K562 (cell line): ENCODE results near the gene MSL2.

Experiments used
- DPF2 ChIP-seq: fragments of 450-650 bp; IDR thresholded peaks from 2 replicates; pipeline ENCODE4 v1.6.1; 2016
- ESRRB ChIP-seq: fragments of 250-450 bp; sonication (Bioruptor Pico); IDR thresholded peaks from 2 replicates; pipeline ENCODE4 v1.5.0; 2020; ENCODE audit warnings: mild to moderate bottlenecking, moderate library complexity, borderline replicate concordance
- GTF2A2 ChIP-seq: IDR thresholded peaks from 2 replicates; pipeline ENCODE4 v1.6.1; 2016; ENCODE audit warnings: mild to moderate bottlenecking, missing genetic modification characterization, missing compliant biosample characterization
- HDAC6 ChIP-seq: IDR thresholded peaks from 2 replicates; pipeline ENCODE4 v1.6.1; 2012; ENCODE audit warnings: low read depth, mild to moderate bottlenecking, control low read depth, inconsistent platforms, low read length, moderate library complexity
- IRF2 ChIP-seq: sonication (generic); formaldehyde crosslinking; IDR thresholded peaks from 2 replicates; pipeline ENCODE4 v1.8.1; 2022; ENCODE audit warnings: mild to moderate bottlenecking, missing genetic modification reagents
- PHB2 ChIP-seq: fragments of 450-650 bp; IDR thresholded peaks from 2 replicates; pipeline ENCODE4 v1.6.1; 2017; ENCODE audit warnings: low read depth
- POLR2AphosphoS5 ChIP-seq: IDR thresholded peaks from 2 replicates; pipeline ENCODE4 v1.6.1; 2011; ENCODE audit warnings: mild to moderate bottlenecking, low read depth, low read length, moderate library complexity; ENCODE audit not compliant: control insufficient read depth, insufficient read depth
- POLR2G ChIP-seq: fragments of 200-400 bp; formaldehyde crosslinking; IDR thresholded peaks from 2 replicates; pipeline ENCODE4 v1.6.1; 2017; ENCODE audit warnings: low read depth, mild to moderate bottlenecking, antibody characterized with exemption, low read length, moderate library complexity
- SMC3 ChIP-seq: conservative IDR thresholded peaks from 2 replicates; pipeline ENCODE4 v1.6.1; 2011; ENCODE audit warnings: low read depth, low read length, improper control_type of control experiment; ENCODE audit not compliant: insufficient read depth
- TCF7L2 ChIP-seq: fragments of 150-350 bp; IDR thresholded peaks from 2 replicates; pipeline ENCODE4 v1.6.1; 2016; ENCODE audit warnings: low read depth, mild to moderate bottlenecking, low read length, moderate library complexity
- TRIM24 ChIP-seq, 2 experiments: fragments of 450-650 bp; IDR thresholded peaks; 2 replicates each; pipeline ENCODE4 v1.6.1; 2016
- ZNF507 ChIP-seq: conservative IDR thresholded peaks from 2 replicates; pipeline ENCODE4 v1.6.1; 2017; ENCODE audit warnings: missing genetic modification characterization, missing compliant biosample characterization
- TF ChIP-seq, protein P1 (sequence below), 3 experiments: IDR thresholded peaks in 2 of 3; conservative IDR thresholded peaks in 1 of 3; 2 replicates each; pipeline ENCODE4 v1.5.1; 2011 to 2012; ENCODE audit warnings: low read length in 3 of 3, mild to moderate bottlenecking in 3 of 3, control low read depth in 2 of 3, improper control_type of control experiment in 1 of 3, inconsistent platforms in 1 of 3, low read depth in 1 of 3, mixed read lengths in 1 of 3, moderate library complexity in 1 of 3; ENCODE audit not compliant: insufficient read depth in 2 of 3
- TF ChIP-seq, protein P2 (sequence below), 2 experiments: fragments of 450-650 bp in 1 of 2; sonication (generic) in 1 of 2; formaldehyde crosslinking in 1 of 2; IDR thresholded peaks; 2 replicates each; pipeline versions ENCODE4 v1.7.1 to v1.9.0; 2016 to 2022; ENCODE audit warnings: inconsistent platforms in 1 of 2, mild to moderate bottlenecking in 1 of 2, missing genetic modification reagents in 1 of 2

DNA sequence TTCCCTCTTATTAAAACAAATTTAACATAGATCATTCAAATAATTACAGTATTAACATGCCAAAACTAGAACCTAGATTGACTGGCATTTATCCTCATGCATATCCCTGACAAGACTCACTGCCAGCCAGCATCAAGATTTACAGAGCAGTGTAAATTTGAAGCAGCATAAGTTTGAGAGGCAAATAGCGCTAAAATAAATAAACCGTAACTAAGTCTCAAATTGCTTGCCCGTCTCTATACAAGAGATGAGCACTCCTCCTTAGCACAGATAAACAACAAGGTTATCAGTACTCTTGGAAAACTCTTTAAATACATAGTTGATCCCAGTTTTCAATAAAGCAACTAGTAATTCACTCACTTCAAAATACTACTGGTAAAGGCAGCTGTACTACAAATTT lies 29.6 kb downstream of the MSL2 start:
- no peak for TF ChIP-seq POLR2AphosphoS5
- no peak for TF ChIP-seq ZNF507
- no peak for TF ChIP-seq TCF7L2
- TF ChIP-seq ESRRB: no peak
- no peak for TF ChIP-seq POLR2G
- TF ChIP-seq, protein P1, sequence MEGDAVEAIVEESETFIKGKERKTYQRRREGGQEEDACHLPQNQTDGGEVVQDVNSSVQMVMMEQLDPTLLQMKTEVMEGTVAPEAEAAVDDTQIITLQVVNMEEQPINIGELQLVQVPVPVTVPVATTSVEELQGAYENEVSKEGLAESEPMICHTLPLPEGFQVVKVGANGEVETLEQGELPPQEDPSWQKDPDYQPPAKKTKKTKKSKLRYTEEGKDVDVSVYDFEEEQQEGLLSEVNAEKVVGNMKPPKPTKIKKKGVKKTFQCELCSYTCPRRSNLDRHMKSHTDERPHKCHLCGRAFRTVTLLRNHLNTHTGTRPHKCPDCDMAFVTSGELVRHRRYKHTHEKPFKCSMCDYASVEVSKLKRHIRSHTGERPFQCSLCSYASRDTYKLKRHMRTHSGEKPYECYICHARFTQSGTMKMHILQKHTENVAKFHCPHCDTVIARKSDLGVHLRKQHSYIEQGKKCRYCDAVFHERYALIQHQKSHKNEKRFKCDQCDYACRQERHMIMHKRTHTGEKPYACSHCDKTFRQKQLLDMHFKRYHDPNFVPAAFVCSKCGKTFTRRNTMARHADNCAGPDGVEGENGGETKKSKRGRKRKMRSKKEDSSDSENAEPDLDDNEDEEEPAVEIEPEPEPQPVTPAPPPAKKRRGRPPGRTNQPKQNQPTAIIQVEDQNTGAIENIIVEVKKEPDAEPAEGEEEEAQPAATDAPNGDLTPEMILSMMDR (IDR thresholded peaks at IDR 0.05 in 2 of 3, conservative IDR thresholded peaks at IDR 0.05 in 1 of 3; ENCODE audit: insufficient read depth in 2 of 3, low read depth in 1 of 3, low read length in 3 of 3): no peak
- no peak for TF ChIP-seq SMC3
- TF ChIP-seq HDAC6: no peak
- TF ChIP-seq GTF2A2 (tag): no peak
- no peak for TF ChIP-seq IRF2 (CRISPR knock-in tag)
- TF ChIP-seq PHB2: no peak
- TF ChIP-seq DPF2: no peak
- no peak for TF ChIP-seq TRIM24 (IDR thresholded peaks at IDR 0.05)
- TF ChIP-seq, protein P2, sequence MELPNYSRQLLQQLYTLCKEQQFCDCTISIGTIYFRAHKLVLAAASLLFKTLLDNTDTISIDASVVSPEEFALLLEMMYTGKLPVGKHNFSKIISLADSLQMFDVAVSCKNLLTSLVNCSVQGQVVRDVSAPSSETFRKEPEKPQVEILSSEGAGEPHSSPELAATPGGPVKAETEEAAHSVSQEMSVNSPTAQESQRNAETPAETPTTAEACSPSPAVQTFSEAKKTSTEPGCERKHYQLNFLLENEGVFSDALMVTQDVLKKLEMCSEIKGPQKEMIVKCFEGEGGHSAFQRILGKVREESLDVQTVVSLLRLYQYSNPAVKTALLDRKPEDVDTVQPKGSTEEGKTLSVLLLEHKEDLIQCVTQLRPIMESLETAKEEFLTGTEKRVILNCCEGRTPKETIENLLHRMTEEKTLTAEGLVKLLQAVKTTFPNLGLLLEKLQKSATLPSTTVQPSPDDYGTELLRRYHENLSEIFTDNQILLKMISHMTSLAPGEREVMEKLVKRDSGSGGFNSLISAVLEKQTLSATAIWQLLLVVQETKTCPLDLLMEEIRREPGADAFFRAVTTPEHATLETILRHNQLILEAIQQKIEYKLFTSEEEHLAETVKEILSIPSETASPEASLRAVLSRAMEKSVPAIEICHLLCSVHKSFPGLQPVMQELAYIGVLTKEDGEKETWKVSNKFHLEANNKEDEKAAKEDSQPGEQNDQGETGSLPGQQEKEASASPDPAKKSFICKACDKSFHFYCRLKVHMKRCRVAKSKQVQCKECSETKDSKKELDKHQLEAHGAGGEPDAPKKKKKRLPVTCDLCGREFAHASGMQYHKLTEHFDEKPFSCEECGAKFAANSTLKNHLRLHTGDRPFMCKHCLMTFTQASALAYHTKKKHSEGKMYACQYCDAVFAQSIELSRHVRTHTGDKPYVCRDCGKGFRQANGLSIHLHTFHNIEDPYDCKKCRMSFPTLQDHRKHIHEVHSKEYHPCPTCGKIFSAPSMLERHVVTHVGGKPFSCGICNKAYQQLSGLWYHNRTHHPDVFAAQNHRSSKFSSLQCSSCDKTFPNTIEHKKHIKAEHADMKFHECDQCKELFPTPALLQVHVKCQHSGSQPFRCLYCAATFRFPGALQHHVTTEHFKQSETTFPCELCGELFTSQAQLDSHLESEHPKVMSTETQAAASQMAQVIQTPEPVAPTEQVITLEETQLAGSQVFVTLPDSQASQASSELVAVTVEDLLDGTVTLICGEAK (IDR thresholded peaks at IDR 0.05): no peak
- TF ChIP-seq, protein P2 (CRISPR knock-in tag; IDR thresholded peaks at IDR 0.05): no peak
